OCI-LY7 (cell line): ENCODE measurements around the gene FKBP9.

Source experiments
- CTCF ChIP-seq: fragments of 200-600 bp; sonication (generic); conservative IDR thresholded peaks from 2 replicates; pipeline ENCODE4 v1.5.1; 2014; ENCODE audit warnings: mild to moderate bottlenecking, antibody characterized with exemption, low read length, moderate library complexity, mixed read lengths
- EZH2phosphoT487 ChIP-seq: fragments of 200-600 bp; sonication (generic); IDR thresholded peaks from 2 replicates; pipeline ENCODE4 v1.6.1; 2018; ENCODE audit warnings: low read depth, borderline replicate concordance, mild to moderate bottlenecking, mixed run types, antibody characterized with exemption, low read length, moderate library complexity, mixed read lengths

GRCh38 chr7:32915041-32915536 lies 42.2 kb upstream of the FKBP9 start:
- TF ChIP-seq CTCF (no peak), EZH2phosphoT487 (no peak)
